NCI-H146 treated with DMSO at 0.1 percent for 48 hours (cell line): ENCODE measurements around the gene FXYD2.

Experiments
- DNase-seq: peaks from one replicate; lab custom pipeline; 2025; ENCODE audit not compliant: unreplicated experiment; lab: John Stamatoyannopoulos, UW

FXYD2 gene

GRCh38 chr11:117770061-117770460 lies 54.5 kb downstream of the FXYD2 start:
- DNase-seq, result no peak
